Measurements from ENCODE around the gene CXCL10. TPM values are rescaled to one million over a fixed set of nuclear protein-coding genes. Genes with fewer than 3 reads are reported as not detected.

Gene CXCL10
- total and polyA plus RNA-seq, 9 of the 15 experiments (the other 6 are each of a cell fraction or from before 2014, with no cell fraction given): 0.06 to 0.18 (median 0.08) TPM; not detected in 6

GRCh38 chr4:75995727-75996126 is 27.6 kb downstream of the CXCL10 start (continued):
- TF ChIP-seq, protein P1, sequence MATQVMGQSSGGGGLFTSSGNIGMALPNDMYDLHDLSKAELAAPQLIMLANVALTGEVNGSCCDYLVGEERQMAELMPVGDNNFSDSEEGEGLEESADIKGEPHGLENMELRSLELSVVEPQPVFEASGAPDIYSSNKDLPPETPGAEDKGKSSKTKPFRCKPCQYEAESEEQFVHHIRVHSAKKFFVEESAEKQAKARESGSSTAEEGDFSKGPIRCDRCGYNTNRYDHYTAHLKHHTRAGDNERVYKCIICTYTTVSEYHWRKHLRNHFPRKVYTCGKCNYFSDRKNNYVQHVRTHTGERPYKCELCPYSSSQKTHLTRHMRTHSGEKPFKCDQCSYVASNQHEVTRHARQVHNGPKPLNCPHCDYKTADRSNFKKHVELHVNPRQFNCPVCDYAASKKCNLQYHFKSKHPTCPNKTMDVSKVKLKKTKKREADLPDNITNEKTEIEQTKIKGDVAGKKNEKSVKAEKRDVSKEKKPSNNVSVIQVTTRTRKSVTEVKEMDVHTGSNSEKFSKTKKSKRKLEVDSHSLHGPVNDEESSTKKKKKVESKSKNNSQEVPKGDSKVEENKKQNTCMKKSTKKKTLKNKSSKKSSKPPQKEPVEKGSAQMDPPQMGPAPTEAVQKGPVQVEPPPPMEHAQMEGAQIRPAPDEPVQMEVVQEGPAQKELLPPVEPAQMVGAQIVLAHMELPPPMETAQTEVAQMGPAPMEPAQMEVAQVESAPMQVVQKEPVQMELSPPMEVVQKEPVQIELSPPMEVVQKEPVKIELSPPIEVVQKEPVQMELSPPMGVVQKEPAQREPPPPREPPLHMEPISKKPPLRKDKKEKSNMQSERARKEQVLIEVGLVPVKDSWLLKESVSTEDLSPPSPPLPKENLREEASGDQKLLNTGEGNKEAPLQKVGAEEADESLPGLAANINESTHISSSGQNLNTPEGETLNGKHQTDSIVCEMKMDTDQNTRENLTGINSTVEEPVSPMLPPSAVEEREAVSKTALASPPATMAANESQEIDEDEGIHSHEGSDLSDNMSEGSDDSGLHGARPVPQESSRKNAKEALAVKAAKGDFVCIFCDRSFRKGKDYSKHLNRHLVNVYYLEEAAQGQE (IDR thresholded peaks at IDR 0.05; ENCODE audit: borderline replicate concordance): peak; percentile 71
- TF ChIP-seq, protein P1 (CRISPR knock-in tag; IDR thresholded peaks at IDR 0.05; ENCODE audit: low read depth): no peak
- no peak for TF ChIP-seq ZNF12 (CRISPR knock-in tag; IDR thresholded peaks at IDR 0.05)
- TF ChIP-seq NR4A1 (CRISPR knock-in tag; IDR thresholded peaks at IDR 0.05): no peak
- no peak for TF ChIP-seq NR4A1 (tag; IDR thresholded peaks at IDR 0.05)
- TF ChIP-seq TCFL5 (CRISPR knock-in tag; conservative IDR thresholded peaks at IDR 0.05): no peak
- TF ChIP-seq RAD21 (CRISPR knock-in tag; conservative IDR thresholded peaks at IDR 0.05 in 1 of 2, IDR thresholded peaks at IDR 0.05 in 1 of 2): peak; percentile 81

All from K562 (cell line).